WTC11 (cell line): ENCODE data around the gene BCO1. TPM values are rescaled to one million over a fixed set of nuclear protein-coding genes. Genes with fewer than 3 reads are reported as not detected.

Experiments
- ATAC-seq: fragments of 200-7000 bp; cut with Tn5 transposase; 2 replicates; pipeline ENCODE4 v1.10.0; 2021; ENCODE audit warnings: mild to moderate bottlenecking, moderate library complexity
- CTCF ChIA-PET: fragments of 300-600 bp; sonication (Branson Sonifier 250); formaldehyde crosslinking; loops from one replicate; lab custom pipeline; 2021; ENCODE audit warnings: antibody characterized with exemption; lab: Charles Lee
- POLR2A ChIA-PET: fragments of 350-600 bp; sonication (Branson Sonifier 250); formaldehyde crosslinking; loops from one replicate; lab custom pipeline; 2021; ENCODE audit warnings: antibody characterized with exemption; lab: Charles Lee
- DNase-seq: peaks from one replicate; pipeline ENCODE4 v3.0.0; 2021; ENCODE audit warnings: low spot score
- H3K27ac Mint-ChIP-seq: 2 replicates; pipeline ENCODE4 v1.8.0; 2021; ENCODE audit warnings: mixed read lengths
- H3K27me3 Mint-ChIP-seq: 2 replicates; pipeline ENCODE4 v1.8.0; 2021; ENCODE audit warnings: low read depth, mild to moderate bottlenecking, moderate library complexity, mixed read lengths
- H3K36me3 Mint-ChIP-seq: 2 replicates; pipeline ENCODE4 v1.8.0; 2021; ENCODE audit warnings: mixed read lengths
- H3K4me1 Mint-ChIP-seq: 2 replicates; pipeline ENCODE4 v1.8.0; 2022; ENCODE audit warnings: mixed read lengths
- H3K4me3 Mint-ChIP-seq: 2 replicates; pipeline ENCODE4 v1.8.0; 2021; ENCODE audit warnings: mild to moderate bottlenecking, moderate library complexity, mixed read lengths
- H3K9me3 Mint-ChIP-seq: 2 replicates; pipeline ENCODE4 v1.8.0; 2021; ENCODE audit warnings: mixed read lengths
- GRHL2 ChIP-seq: fragments of 250-450 bp; sonication (Bioruptor Pico); IDR thresholded peaks from 2 replicates; pipeline ENCODE4 v1.8.0; 2022; ENCODE audit warnings: mild to moderate bottlenecking, moderate library complexity; ENCODE audit not compliant: insufficient replicate concordance, severe bottlenecking
- MXD4 ChIP-seq: fragments of 250-450 bp; sonication (Bioruptor Pico); IDR thresholded peaks from 2 replicates; pipeline ENCODE4 v1.8.0; 2021; ENCODE audit warnings: mild to moderate bottlenecking, moderate library complexity, borderline replicate concordance
- RELA ChIP-seq: sonication (generic); formaldehyde crosslinking; IDR thresholded peaks from 2 replicates; pipeline ENCODE4 v1.8.1; 2022; ENCODE audit warnings: missing genetic modification reagents, mild to moderate bottlenecking, borderline replicate concordance
- SP1 ChIP-seq: sonication (generic); formaldehyde crosslinking; conservative IDR thresholded peaks from 2 replicates; pipeline ENCODE4 v1.8.1; 2022; ENCODE audit warnings: missing genetic modification reagents
- ZNF317 ChIP-seq: sonication (generic); formaldehyde crosslinking; IDR thresholded peaks from 2 replicates; pipeline ENCODE4 v1.8.1; 2023; ENCODE audit warnings: low read depth, mild to moderate bottlenecking, moderate library complexity, missing genetic modification reagents, borderline replicate concordance
- ZNF423 ChIP-seq: fragments of 250-450 bp; sonication (Bioruptor Pico); IDR thresholded peaks from 2 replicates; pipeline ENCODE4 v2.1.2; 2022; ENCODE audit warnings: mild to moderate bottlenecking, moderate library complexity
- total RNA-seq: library from RNA; stranded (reverse); gene quantifications from 3 replicates; pipeline ENCODE4 v1.2.3, GENCODE V29; 2021
- TF ChIP-seq, protein P1 (sequence below): fragments of 200-600 bp; IDR thresholded peaks from 2 replicates; pipeline ENCODE4 v1.8.0; 2022; ENCODE audit warnings: antibody characterized with exemption
- TF ChIP-seq, protein P2 (sequence below): sonication (generic); formaldehyde crosslinking; IDR thresholded peaks from 2 replicates; pipeline ENCODE4 v1.8.1; 2023; ENCODE audit warnings: mild to moderate bottlenecking, missing genetic modification reagents
- TF ChIP-seq, protein P3 (sequence below): sonication (generic); formaldehyde crosslinking; IDR thresholded peaks from 2 replicates; pipeline ENCODE4 v1.8.1; 2023; ENCODE audit warnings: mild to moderate bottlenecking, missing genetic modification reagents, moderate library complexity
- TF ChIP-seq, protein P4 (sequence below): fragments of 250-450 bp; sonication (Bioruptor Pico); IDR thresholded peaks from 2 replicates; pipeline ENCODE4 v2.1.2; 2022; ENCODE audit warnings: mild to moderate bottlenecking, moderate library complexity
- TF ChIP-seq, protein P5 (sequence below): sonication (generic); formaldehyde crosslinking; IDR thresholded peaks from 2 replicates; pipeline ENCODE4 v1.8.1; 2022; ENCODE audit warnings: low read depth, missing genetic modification reagents, borderline replicate concordance
- TF ChIP-seq, protein P6 (sequence below): sonication (generic); formaldehyde crosslinking; IDR thresholded peaks from 2 replicates; pipeline ENCODE4 v1.8.0; 2022; ENCODE audit warnings: mild to moderate bottlenecking, missing genetic modification reagents
- TF ChIP-seq, protein P7 (sequence below): fragments of 250-450 bp; sonication (Bioruptor Pico); IDR thresholded peaks from 2 replicates; pipeline ENCODE4 v1.9.0; 2021; ENCODE audit warnings: mild to moderate bottlenecking, borderline replicate concordance
- TF ChIP-seq, protein P8 (sequence below): sonication (generic); formaldehyde crosslinking; IDR thresholded peaks from 2 replicates; pipeline ENCODE4 v1.8.1; 2023; ENCODE audit warnings: mild to moderate bottlenecking, missing genetic modification reagents

Gene BCO1
- total RNA-seq, 1 experiment from 2014 or later: 0.15 TPM

DNA sequence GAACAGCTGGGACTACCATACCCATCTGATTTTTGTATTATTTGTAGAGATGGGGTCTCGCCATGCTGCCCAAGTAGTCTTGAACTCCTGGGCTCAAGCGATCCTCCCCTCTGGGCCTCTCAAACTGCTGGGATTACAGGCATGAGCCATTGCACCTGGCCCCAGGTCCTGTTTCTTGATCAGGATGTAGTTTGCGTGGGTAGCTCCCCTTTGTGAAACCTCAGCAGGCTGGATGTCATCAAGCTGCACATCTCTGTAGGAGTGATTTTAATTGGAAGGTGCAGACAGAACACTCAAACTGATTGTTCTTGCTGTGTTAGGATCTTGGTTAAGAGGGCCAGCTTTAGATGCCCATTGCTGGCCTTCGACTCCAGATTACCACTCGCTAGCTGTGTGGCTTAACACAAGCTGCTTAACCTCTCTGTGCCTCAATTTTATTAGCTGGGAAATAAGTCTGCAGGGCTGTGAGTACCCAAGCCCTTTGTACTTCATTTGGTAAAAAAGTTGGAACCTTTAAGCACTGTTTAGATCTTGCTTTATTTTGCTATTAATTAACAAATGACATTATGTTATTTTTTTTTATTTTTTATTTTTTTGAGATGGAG, 16.5 kb downstream of the BCO1 start (continued):
- TF ChIP-seq, protein P1, sequence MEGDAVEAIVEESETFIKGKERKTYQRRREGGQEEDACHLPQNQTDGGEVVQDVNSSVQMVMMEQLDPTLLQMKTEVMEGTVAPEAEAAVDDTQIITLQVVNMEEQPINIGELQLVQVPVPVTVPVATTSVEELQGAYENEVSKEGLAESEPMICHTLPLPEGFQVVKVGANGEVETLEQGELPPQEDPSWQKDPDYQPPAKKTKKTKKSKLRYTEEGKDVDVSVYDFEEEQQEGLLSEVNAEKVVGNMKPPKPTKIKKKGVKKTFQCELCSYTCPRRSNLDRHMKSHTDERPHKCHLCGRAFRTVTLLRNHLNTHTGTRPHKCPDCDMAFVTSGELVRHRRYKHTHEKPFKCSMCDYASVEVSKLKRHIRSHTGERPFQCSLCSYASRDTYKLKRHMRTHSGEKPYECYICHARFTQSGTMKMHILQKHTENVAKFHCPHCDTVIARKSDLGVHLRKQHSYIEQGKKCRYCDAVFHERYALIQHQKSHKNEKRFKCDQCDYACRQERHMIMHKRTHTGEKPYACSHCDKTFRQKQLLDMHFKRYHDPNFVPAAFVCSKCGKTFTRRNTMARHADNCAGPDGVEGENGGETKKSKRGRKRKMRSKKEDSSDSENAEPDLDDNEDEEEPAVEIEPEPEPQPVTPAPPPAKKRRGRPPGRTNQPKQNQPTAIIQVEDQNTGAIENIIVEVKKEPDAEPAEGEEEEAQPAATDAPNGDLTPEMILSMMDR: no peak
- TF ChIP-seq, protein P2, sequence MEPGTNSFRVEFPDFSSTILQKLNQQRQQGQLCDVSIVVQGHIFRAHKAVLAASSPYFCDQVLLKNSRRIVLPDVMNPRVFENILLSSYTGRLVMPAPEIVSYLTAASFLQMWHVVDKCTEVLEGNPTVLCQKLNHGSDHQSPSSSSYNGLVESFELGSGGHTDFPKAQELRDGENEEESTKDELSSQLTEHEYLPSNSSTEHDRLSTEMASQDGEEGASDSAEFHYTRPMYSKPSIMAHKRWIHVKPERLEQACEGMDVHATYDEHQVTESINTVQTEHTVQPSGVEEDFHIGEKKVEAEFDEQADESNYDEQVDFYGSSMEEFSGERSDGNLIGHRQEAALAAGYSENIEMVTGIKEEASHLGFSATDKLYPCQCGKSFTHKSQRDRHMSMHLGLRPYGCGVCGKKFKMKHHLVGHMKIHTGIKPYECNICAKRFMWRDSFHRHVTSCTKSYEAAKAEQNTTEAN (CRISPR knock-in tag): no peak
- TF ChIP-seq RELA (CRISPR knock-in tag) (no peak), ZNF423 (CRISPR knock-in tag) (no peak), SP1 (CRISPR knock-in tag) (no peak)
- TF ChIP-seq, protein P3, sequence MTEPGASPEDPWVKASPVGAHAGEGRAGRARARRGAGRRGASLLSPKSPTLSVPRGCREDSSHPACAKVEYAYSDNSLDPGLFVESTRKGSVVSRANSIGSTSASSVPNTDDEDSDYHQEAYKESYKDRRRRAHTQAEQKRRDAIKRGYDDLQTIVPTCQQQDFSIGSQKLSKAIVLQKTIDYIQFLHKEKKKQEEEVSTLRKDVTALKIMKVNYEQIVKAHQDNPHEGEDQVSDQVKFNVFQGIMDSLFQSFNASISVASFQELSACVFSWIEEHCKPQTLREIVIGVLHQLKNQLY (CRISPR knock-in tag): no peak
- TF ChIP-seq, protein P4, sequence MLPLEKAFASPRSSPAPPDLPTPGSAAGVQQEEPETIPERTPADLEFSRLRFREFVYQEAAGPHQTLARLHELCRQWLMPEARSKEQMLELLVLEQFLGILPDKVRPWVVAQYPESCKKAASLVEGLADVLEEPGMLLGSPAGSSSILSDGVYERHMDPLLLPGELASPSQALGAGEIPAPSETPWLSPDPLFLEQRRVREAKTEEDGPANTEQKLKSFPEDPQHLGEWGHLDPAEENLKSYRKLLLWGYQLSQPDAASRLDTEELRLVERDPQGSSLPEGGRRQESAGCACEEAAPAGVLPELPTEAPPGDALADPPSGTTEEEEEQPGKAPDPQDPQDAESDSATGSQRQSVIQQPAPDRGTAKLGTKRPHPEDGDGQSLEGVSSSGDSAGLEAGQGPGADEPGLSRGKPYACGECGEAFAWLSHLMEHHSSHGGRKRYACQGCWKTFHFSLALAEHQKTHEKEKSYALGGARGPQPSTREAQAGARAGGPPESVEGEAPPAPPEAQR (CRISPR knock-in tag): no peak

DNA sequence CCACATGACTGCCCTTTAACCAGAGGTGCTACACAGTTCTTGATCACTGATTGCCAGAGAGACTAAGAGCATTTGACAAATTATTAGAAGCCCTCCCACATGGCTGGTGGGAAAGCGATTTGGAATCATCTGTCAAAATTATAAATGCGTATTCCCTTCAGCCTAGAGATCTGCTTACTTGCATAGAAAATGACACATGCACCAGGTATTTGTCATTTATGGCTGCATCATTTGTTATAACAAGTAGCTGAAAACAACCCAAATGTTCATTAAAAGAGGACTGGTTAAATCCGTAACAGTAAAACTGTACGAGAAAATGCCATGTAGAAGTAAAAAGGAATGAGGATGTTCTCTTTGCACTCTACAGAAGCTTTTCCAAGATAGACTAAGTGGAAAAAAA, 21.4 kb downstream of the BCO1 start:
- DNase-seq (no peak), ATAC-seq (no peak)
- Mint-ChIP-seq H3K9me3 (no peaks in the 10 kb centered on the region), H3K36me3 (no peaks in the 10 kb centered on the region), H3K27ac (no peak overlapping the region), H3K27me3 (no peaks in the 10 kb centered on the region; the same call in 1 of the 2 replicates), H3K4me1 (no peaks in the 10 kb centered on the region), H3K4me3 (no peak overlapping the region)
- ChIA-PET POLR2A (no interaction called here), CTCF (interaction anchor here (1.8 to 2.0 kb wide), 2 partner anchors 16 to 33 kb away, joined by 5 to 6 read pairs; no protein-coding TSS in a partner anchor)
- TF ChIP-seq, protein P5, sequence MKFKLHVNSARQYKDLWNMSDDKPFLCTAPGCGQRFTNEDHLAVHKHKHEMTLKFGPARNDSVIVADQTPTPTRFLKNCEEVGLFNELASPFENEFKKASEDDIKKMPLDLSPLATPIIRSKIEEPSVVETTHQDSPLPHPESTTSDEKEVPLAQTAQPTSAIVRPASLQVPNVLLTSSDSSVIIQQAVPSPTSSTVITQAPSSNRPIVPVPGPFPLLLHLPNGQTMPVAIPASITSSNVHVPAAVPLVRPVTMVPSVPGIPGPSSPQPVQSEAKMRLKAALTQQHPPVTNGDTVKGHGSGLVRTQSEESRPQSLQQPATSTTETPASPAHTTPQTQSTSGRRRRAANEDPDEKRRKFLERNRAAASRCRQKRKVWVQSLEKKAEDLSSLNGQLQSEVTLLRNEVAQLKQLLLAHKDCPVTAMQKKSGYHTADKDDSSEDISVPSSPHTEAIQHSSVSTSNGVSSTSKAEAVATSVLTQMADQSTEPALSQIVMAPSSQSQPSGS (CRISPR knock-in tag): no peak
- TF ChIP-seq ZNF317 (CRISPR knock-in tag): no peak
- TF ChIP-seq, protein P6, sequence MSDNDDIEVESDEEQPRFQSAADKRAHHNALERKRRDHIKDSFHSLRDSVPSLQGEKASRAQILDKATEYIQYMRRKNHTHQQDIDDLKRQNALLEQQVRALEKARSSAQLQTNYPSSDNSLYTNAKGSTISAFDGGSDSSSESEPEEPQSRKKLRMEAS (CRISPR knock-in tag): no peak
- TF ChIP-seq, protein P7, sequence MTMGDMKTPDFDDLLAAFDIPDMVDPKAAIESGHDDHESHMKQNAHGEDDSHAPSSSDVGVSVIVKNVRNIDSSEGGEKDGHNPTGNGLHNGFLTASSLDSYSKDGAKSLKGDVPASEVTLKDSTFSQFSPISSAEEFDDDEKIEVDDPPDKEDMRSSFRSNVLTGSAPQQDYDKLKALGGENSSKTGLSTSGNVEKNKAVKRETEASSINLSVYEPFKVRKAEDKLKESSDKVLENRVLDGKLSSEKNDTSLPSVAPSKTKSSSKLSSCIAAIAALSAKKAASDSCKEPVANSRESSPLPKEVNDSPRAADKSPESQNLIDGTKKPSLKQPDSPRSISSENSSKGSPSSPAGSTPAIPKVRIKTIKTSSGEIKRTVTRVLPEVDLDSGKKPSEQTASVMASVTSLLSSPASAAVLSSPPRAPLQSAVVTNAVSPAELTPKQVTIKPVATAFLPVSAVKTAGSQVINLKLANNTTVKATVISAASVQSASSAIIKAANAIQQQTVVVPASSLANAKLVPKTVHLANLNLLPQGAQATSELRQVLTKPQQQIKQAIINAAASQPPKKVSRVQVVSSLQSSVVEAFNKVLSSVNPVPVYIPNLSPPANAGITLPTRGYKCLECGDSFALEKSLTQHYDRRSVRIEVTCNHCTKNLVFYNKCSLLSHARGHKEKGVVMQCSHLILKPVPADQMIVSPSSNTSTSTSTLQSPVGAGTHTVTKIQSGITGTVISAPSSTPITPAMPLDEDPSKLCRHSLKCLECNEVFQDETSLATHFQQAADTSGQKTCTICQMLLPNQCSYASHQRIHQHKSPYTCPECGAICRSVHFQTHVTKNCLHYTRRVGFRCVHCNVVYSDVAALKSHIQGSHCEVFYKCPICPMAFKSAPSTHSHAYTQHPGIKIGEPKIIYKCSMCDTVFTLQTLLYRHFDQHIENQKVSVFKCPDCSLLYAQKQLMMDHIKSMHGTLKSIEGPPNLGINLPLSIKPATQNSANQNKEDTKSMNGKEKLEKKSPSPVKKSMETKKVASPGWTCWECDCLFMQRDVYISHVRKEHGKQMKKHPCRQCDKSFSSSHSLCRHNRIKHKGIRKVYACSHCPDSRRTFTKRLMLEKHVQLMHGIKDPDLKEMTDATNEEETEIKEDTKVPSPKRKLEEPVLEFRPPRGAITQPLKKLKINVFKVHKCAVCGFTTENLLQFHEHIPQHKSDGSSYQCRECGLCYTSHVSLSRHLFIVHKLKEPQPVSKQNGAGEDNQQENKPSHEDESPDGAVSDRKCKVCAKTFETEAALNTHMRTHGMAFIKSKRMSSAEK (CRISPR knock-in tag): no peak
- TF ChIP-seq GRHL2 (CRISPR knock-in tag): no peak
- TF ChIP-seq MXD4 (CRISPR knock-in tag): no peak
- TF ChIP-seq, protein P8, sequence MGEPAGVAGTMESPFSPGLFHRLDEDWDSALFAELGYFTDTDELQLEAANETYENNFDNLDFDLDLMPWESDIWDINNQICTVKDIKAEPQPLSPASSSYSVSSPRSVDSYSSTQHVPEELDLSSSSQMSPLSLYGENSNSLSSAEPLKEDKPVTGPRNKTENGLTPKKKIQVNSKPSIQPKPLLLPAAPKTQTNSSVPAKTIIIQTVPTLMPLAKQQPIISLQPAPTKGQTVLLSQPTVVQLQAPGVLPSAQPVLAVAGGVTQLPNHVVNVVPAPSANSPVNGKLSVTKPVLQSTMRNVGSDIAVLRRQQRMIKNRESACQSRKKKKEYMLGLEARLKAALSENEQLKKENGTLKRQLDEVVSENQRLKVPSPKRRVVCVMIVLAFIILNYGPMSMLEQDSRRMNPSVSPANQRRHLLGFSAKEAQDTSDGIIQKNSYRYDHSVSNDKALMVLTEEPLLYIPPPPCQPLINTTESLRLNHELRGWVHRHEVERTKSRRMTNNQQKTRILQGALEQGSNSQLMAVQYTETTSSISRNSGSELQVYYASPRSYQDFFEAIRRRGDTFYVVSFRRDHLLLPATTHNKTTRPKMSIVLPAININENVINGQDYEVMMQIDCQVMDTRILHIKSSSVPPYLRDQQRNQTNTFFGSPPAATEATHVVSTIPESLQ (CRISPR knock-in tag): no peak
- no peak for TF ChIP-seq ZNF423 (CRISPR knock-in tag)
